Keratinocyte (primary cell): ENCODE results near the gene LSG1. TPM values are rescaled to one million over a fixed set of nuclear protein-coding genes. Genes with fewer than 3 reads are reported as not detected.

ENCODE experiments used
- DNase-seq: peaks from one replicate; pipeline ENCODE4 v3.0.0-alpha.2; 2011; ENCODE audit warnings: low read depth, missing footprints, low spot score
- FAIRE-seq: peaks from 2 replicates; lab custom pipeline; 2011; peaks lifted over from hg19 to GRCh38; lab: Jason Lieb, UNC
- H2AFZ ChIP-seq: 2 replicates; pipeline ENCODE4 v1.6.0; 2012; ENCODE audit warnings: low read length, control low read depth, inconsistent platforms; ENCODE audit not compliant: control insufficient read depth
- H3K27ac ChIP-seq: 2 replicates; pipeline ENCODE4 v1.5.1; 2011; ENCODE audit warnings: low read length; ENCODE audit not compliant: control insufficient read depth, insufficient read depth
- H3K27me3 ChIP-seq: 3 replicates; pipeline ENCODE4 v1.6.0; 2011; ENCODE audit warnings: low read length; ENCODE audit not compliant: control insufficient read depth, insufficient read depth; ENCODE audit errors: extremely low read depth
- H3K36me3 ChIP-seq, 2 experiments: 2 replicates in 1 of 2; 3 replicates in 1 of 2; pipeline ENCODE4 v1.5.1; 2011; ENCODE audit warnings: low read length in 2 of 2, mild to moderate bottlenecking in 1 of 2; ENCODE audit not compliant: control insufficient read depth in 2 of 2, insufficient read depth in 2 of 2; ENCODE audit errors: extremely low read depth in 1 of 2
- H3K4me1 ChIP-seq: 3 replicates; pipeline ENCODE4 v1.5.1; 2011; ENCODE audit warnings: low read length; ENCODE audit not compliant: control insufficient read depth, insufficient read depth; ENCODE audit errors: extremely low read depth
- H3K4me2 ChIP-seq: 3 replicates; pipeline ENCODE4 v1.6.0; 2011; ENCODE audit warnings: low read depth, low read length; ENCODE audit not compliant: control insufficient read depth, insufficient read depth; ENCODE audit errors: extremely low read depth
- H3K4me3 ChIP-seq, 3 experiments: fragments of 200-600 bp in 1 of 3; sonication (generic) in 1 of 3; 2 replicates in 2 of 3; 3 replicates in 1 of 3; pipeline ENCODE4 v1.5.1; 2011 to 2016; ENCODE audit warnings: low read length in 3 of 3, mild to moderate bottlenecking in 3 of 3, control low read depth in 2 of 3, inconsistent platforms in 1 of 3, low read depth in 1 of 3, mixed read lengths in 1 of 3, mixed run types in 1 of 3, moderate library complexity in 1 of 3; ENCODE audit not compliant: control insufficient read depth in 2 of 3, insufficient read depth in 2 of 3; ENCODE audit errors: extremely low read depth in 1 of 3
- H3K79me2 ChIP-seq: 2 replicates; pipeline ENCODE4 v1.6.0; 2012; ENCODE audit warnings: low read length; ENCODE audit not compliant: control insufficient read depth, insufficient read depth
- H3K9ac ChIP-seq: 3 replicates; pipeline ENCODE4 v1.6.0; 2011; ENCODE audit warnings: low read length; ENCODE audit not compliant: control insufficient read depth, insufficient read depth; ENCODE audit errors: extremely low read depth
- H3K9me1 ChIP-seq: 3 replicates; pipeline ENCODE4 v1.6.0; 2011; ENCODE audit warnings: low read length; ENCODE audit not compliant: control insufficient read depth, insufficient read depth; ENCODE audit errors: extremely low read depth
- H3K9me3 ChIP-seq: 2 replicates; pipeline ENCODE4 v1.5.1; 2012; ENCODE audit warnings: low read depth, low read length; ENCODE audit not compliant: control insufficient read depth
- H4K20me1 ChIP-seq: 3 replicates; pipeline ENCODE4 v1.6.0; 2011; ENCODE audit warnings: low read length; ENCODE audit not compliant: control insufficient read depth, insufficient read depth; ENCODE audit errors: extremely low read depth
- CTCF ChIP-seq, 3 experiments: IDR thresholded peaks in 1 of 3; conservative IDR thresholded peaks in 1 of 3; optimal IDR thresholded peaks in 1 of 3; 2 replicates in 2 of 3; 3 replicates in 1 of 3; pipeline versions ENCODE3 to v1.5.1; 2011; ENCODE audit warnings: low read length in 3 of 3, mild to moderate bottlenecking in 3 of 3, moderate library complexity in 2 of 3, control low read depth in 1 of 3, inconsistent platforms in 1 of 3; ENCODE audit not compliant: insufficient read depth in 2 of 3; ENCODE audit errors: extremely low read depth in 1 of 3
- EZH2 ChIP-seq: IDR thresholded peaks from one replicate; pipeline ENCODE4 v1.6.1; 2012; ENCODE audit warnings: inconsistent platforms, mild to moderate bottlenecking, low read length, moderate library complexity
- dilution Hi-C: fragments of 300-500 bp; cut with MboI; formaldehyde crosslinking; loops from one replicate; pipeline ENCODE4 v1.7.0; 2020; ENCODE audit warnings: low sequenced_read_pairs; ENCODE audit not compliant: extremely low pct_ligation_motif_present
- polyA plus RNA-seq, 5 experiments: library from polyadenylated mRNA; depleted of rRNA in 3 of 5; stranded (reverse) in 3 of 5; stranded (forward) in 1 of 5; unstranded in 1 of 5; fragments of >200 nt; gene quantifications; 1 replicate in 1 of 5; 2 replicates in 3 of 5; 3 replicates in 1 of 5; pipeline versions ENCODE4 v1.2.1 to v1.2.3, GENCODE V29; 2011 to 2012; ENCODE audit warnings: missing spikeins in 2 of 5, low read depth in 1 of 5, low replicate concordance in 1 of 5

Gene LSG1
- polyA plus RNA-seq, 1 donor (not counting 4 experiments of a cell fraction or from before 2014, with no cell fraction given), result 40.7 TPM

GRCh38 chr3:194688200-194688740, 16.3 kb upstream of the LSG1 start:
- no peak overlapping the region for H3K9ac ChIP-seq

GRCh38 chr3:194687638-194688199, 15.7 kb upstream of the LSG1 start:
- H3K79me2 ChIP-seq, result no peaks in the 10 kb centered on the region
- no peaks in the 10 kb centered on the region for H3K36me3 ChIP-seq
- H4K20me1 ChIP-seq, result no peaks in the 10 kb centered on the region
- dilution Hi-C loops, result no loop called here
- peak overlapping the region; percentile 24 for H2AFZ ChIP-seq
- peak overlapping the region in 2 of 3 experiments; percentile 67 to 75 for H3K4me3 ChIP-seq
- H3K9me3 ChIP-seq, result no peaks in the 10 kb centered on the region
- H3K9ac ChIP-seq, result no peak overlapping the region
- TF ChIP-seq EZH2 (no peak), CTCF (optimal IDR thresholded peaks at IDR 0.05 in 1 of 3, IDR thresholded peaks at IDR 0.05 in 1 of 3, conservative IDR thresholded peaks at IDR 0.05 in 1 of 3; ENCODE audit: extremely low read depth in 1 of 3, insufficient read depth in 2 of 3, low read length in 3 of 3) (peak in 2 of 3 experiments; percentile 45 to 78)
- H3K27ac ChIP-seq, result no peak overlapping the region
- DNase-seq (no peak), FAIRE-seq (no peak)
- H3K27me3 ChIP-seq, result peaks cover 16% of the 10 kb centered on the region
- H3K4me1 ChIP-seq, result peaks cover 22% of the 10 kb centered on the region
- peak overlapping the region; percentile 97 for H3K4me2 ChIP-seq
- H3K9me1 ChIP-seq, result no peaks in the 10 kb centered on the region

More at GRCh38 chr3:194688200-194688740, 16.3 kb upstream of the LSG1 start:
- dilution Hi-C loops, result no loop called here
- FAIRE-seq, result no peak
- DNase-seq, result no peak
- H3K27ac ChIP-seq, result no peak overlapping the region
- H3K9me3 ChIP-seq, result no peaks in the 10 kb centered on the region
- H3K4me1 ChIP-seq, result peaks cover 17% of the 10 kb centered on the region
- TF ChIP-seq CTCF (optimal IDR thresholded peaks at IDR 0.05 in 1 of 3, IDR thresholded peaks at IDR 0.05 in 1 of 3, conservative IDR thresholded peaks at IDR 0.05 in 1 of 3; ENCODE audit: extremely low read depth in 1 of 3, insufficient read depth in 2 of 3, low read length in 3 of 3), result no peak
- TF ChIP-seq EZH2, result no peak
- H3K27me3 ChIP-seq, result peaks cover 16% of the 10 kb centered on the region
- H3K4me3 ChIP-seq, result no peak overlapping the region
- H3K4me2 ChIP-seq, result no peak overlapping the region
- no peaks in the 10 kb centered on the region for H4K20me1 ChIP-seq
- no peaks in the 10 kb centered on the region for H3K36me3 ChIP-seq
- H3K9me1 ChIP-seq, result no peaks in the 10 kb centered on the region
- no peak overlapping the region for H2AFZ ChIP-seq
- H3K79me2 ChIP-seq, result no peaks in the 10 kb centered on the region
